ENCODE results near the gene FGD3.
A peak's percentile ranks its signal among the peaks of the same experiment; 100 is the strongest.

Gene FGD3

GRCh38 chr9:93077367-93077766 lies 130.0 kb downstream of the FGD3 start:
- DNase-seq (no peak), ATAC-seq (peak; percentile 24)

DNA sequence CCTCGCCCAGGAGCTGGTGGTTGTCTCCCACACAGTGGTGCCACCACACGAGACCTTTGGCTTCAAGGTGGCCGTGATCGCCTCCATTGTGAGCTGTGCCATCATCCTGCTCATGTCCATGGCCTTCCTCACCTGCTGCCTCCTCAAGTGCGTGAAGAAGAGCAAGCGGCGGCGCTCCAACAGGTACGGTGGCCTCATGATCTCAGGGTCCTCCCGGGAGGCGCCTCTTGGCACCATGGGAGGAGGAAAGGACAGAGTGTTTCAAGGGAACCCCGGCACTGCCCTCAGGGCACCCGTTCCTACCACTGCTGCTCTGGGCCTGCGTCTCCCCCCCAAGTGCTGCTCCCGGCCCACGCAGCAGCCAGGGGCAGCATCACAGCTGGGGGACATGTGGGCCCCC lies 130.5 kb downstream of the FGD3 start:
- DNase-seq (no peak), ATAC-seq (no peak)

DNA sequence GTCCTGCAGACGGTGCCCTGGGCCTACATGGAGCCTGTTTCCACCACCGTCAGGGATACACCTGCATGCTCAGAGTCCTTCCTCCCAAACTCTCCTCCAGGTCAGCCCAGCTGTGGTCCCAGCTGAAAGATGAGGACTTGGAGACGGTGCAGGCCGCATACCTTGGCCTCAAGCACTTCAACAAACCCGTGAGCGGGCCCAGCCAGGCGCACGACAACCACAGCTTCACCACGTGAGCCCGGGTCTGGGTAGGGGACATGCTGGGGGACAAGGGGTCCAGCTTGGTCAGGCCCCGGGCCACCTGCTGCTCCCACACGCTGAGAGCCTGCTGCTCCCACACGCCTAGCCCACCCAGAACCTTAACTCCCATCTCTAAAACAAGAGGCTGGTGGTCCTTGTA lies 132.0 kb downstream of the FGD3 start:
- ATAC-seq (no peak), DNase-seq (no peak)

- ATAC-seq (no peak), DNase-seq (no peak)
These were observed 133.1 kb downstream of the FGD3 start for GRCh38 chr9:93080406-93080805.

GRCh38 chr9:93081081-93081529 lies 133.8 kb downstream of the FGD3 start:
- ATAC-seq (no peak), DNase-seq (no peak)

GRCh38 chr9:93081931-93082330 lies 134.6 kb downstream of the FGD3 start:
- ATAC-seq (no peak), DNase-seq (peak; percentile 1)

DNA sequence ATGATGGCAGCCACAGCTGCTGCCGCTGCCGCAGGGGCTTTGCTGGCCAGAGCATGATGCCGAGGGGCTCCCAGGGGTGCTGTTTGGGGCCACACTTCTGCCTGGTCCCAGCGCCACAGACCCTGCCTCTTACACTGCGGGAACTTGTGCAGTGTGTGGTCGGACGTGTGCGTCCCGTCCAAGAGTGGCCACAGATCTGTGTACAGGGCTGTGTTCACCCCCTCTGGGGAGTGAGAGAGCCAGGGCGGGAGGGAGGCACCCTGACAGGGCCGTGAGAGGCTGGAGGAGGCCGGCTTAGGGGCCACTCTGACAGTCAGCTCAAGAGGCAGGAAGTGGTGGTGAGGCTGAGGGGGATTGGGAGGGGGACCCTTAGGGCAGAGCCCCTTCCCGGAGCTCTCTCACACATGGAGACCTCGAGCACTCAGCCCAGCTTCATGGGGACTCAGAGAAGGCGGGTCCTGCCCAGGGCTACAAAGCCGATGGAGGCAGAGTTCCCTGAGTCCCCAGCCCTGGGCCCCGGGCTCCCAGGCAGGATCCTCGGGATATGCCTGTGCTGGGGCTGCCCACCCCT lies 135.6 kb downstream of the FGD3 start:
- peak; percentile 21 for ATAC-seq
- DNase-seq = peak; percentile 28

DNA sequence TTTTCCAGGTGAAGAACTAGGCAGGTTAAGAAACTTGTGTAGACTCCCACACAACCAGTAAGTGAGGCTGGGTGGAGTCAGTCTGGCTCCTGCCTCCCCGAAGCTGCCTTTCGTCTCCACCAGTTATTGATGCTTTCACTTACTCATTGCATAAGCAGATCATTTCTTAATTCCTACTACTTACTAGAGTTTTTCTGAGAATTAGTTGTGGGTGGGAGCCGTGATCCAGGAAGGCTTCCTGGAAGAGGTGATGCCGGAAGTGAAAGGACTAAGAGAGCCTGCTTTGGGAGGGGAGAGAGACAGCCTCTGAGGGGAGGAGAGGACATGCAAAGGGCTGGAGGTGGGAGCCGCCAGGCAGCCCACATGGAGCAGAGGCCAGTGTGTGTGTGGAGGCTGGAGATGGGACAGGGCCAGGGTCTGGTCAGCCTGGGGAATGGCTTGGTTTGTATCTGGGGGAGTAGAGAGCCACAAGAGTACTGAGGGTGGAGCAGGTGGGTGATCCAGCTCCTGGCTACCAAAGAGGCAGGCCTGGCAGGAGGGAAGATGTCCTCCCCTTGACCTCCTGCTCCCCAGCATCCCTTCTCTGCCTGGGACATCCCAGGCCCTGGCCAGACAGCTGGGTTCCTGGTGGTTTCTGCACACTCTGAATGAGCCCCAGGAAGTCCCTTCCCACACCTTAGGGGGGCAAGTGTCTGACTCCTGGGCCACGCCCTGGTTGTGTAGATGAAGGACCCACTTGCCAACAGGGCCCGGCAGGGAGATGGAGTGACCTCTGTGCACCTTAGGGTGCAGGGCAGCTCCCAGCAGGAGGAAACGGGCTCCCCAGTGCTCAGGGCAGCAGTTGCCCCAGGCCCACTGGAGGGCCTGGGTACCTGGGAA lies 136.5 kb downstream of the FGD3 start:
- DNase-seq (peak; percentile 34), ATAC-seq (peak; percentile 66)

- DNase-seq = peak; percentile 2
- ATAC-seq = no peak
These were observed 137.2 kb downstream of the FGD3 start for GRCh38 chr9:93084471-93084881.

- ATAC-seq (no peak), DNase-seq (no peak)
These were observed 138.4 kb downstream of the FGD3 start for GRCh38 chr9:93085676-93086075.
